ENCODE measurements around the gene FLAD1.

FLAD1 gene

GRCh38 chr1:155005076-155006011, 22.2 kb downstream of the FLAD1 start:
- peak; percentile 71 for DNase-seq

- peak; percentile 84 for DNase-seq
Measured at GRCh38 chr1:155006601-155007101, 23.5 kb downstream of the FLAD1 start.

- DNase-seq, result no peak
Measured at GRCh38 chr1:155007251-155007828, 24.2 kb downstream of the FLAD1 start.

- peak; percentile 56 for DNase-seq
Measured at GRCh38 chr1:155008015-155008941, 25.1 kb downstream of the FLAD1 start.

- DNase-seq, result no peak
Measured at GRCh38 chr1:155009221-155009711, 26.1 kb downstream of the FLAD1 start.

- DNase-seq, result no peak
Measured at GRCh38 chr1:155009742-155010141, 26.6 kb downstream of the FLAD1 start.

- peak; percentile 29 for DNase-seq
Measured at GRCh38 chr1:155010211-155010918, 27.2 kb downstream of the FLAD1 start.

- no peak for DNase-seq
Measured at GRCh38 chr1:155011004-155011416, 27.9 kb downstream of the FLAD1 start.

GRCh38 chr1:155011437-155012025, 28.4 kb downstream of the FLAD1 start:
- DNase-seq, result no peak

- DNase-seq, result peak; percentile 94
Measured at GRCh38 chr1:155012026-155012546, 28.9 kb downstream of the FLAD1 start.

- DNase-seq, result peak; percentile 62
Measured at GRCh38 chr1:155012776-155013602, 29.8 kb downstream of the FLAD1 start.

GRCh38 chr1:155013632-155014031, 30.5 kb downstream of the FLAD1 start:
- peak; percentile 76 for DNase-seq

GRCh38 chr1:155014709-155015508, 31.8 kb downstream of the FLAD1 start:
- no peak for DNase-seq

- no peak for DNase-seq
Measured at GRCh38 chr1:155015527-155016230, 32.5 kb downstream of the FLAD1 start.

GRCh38 chr1:155016231-155016831, 33.2 kb downstream of the FLAD1 start:
- DNase-seq, result no peak

- DNase-seq, result peak; percentile 93
Measured at GRCh38 chr1:155017041-155017945, 34.1 kb downstream of the FLAD1 start.

- peak; percentile 14 for DNase-seq
Measured at GRCh38 chr1:155017946-155018316, 34.8 kb downstream of the FLAD1 start.
